Measurements from ENCODE around the gene PLVAP. TPM values are rescaled to one million over a fixed set of nuclear protein-coding genes. Genes with fewer than 3 reads are reported as not detected.

Gene PLVAP
- polyA plus RNA-seq (2013, experiment 1 of 2): 180 TPM
- 135 TPM for polyA plus RNA-seq (2013, experiment 2 of 2)

- H3K4me1 ChIP-seq (ENCODE audit: control insufficient read depth, insufficient read depth, low read length, poor library complexity, severe bottlenecking): peaks cover 26% of the 10 kb centered on the region
- no peaks in the 10 kb centered on the region for H3K9me3 ChIP-seq (ENCODE audit: control insufficient read depth, low read length)
- peak within 1 kb of the TSS; percentile 18 for H3K4me3 ChIP-seq (ENCODE audit: extremely low read depth, insufficient read depth, low read length, poor library complexity, severe bottlenecking)
- 88 to 93% methylated on average over 31 to 36 of the region's 39 CpGs for WGBS, 2 experiments (ENCODE audit: insufficient coverage in 2 of 2)
- H3K36me3 ChIP-seq (ENCODE audit: control insufficient read depth, insufficient read depth, low read length): no peaks in the 10 kb centered on the region
- H3K27ac ChIP-seq (ENCODE audit: low read depth, low read length, severe bottlenecking): no peak within 1 kb of the TSS
These were observed at the start of gene PLVAP for GRCh38 chr19:17376935-17377600. PLVAP (minus strand) TSS chr19:17377342; CDS start chr19:17377288, 54 bp downstream.

- H3K9me3 ChIP-seq (ENCODE audit: control insufficient read depth, low read length): no peaks in the 10 kb centered on the region
- peaks cover 17% of the 10 kb centered on the region for H3K36me3 ChIP-seq (ENCODE audit: control insufficient read depth, insufficient read depth, low read length)
- no peak overlapping the region for H3K27ac ChIP-seq (ENCODE audit: low read depth, low read length, severe bottlenecking)
- H3K4me1 ChIP-seq (ENCODE audit: control insufficient read depth, insufficient read depth, low read length, poor library complexity, severe bottlenecking): peaks cover 3% of the 10 kb centered on the region
- no peak overlapping the region for H3K4me3 ChIP-seq (ENCODE audit: extremely low read depth, insufficient read depth, low read length, poor library complexity, severe bottlenecking)
- 9 to 27% methylated on average over 13 to 19 of the region's 27 CpGs for WGBS, 2 experiments (ENCODE audit: insufficient coverage in 2 of 2)
These were observed 47.7 kb upstream of the PLVAP start for GRCh38 chr19:17424743-17425365.

- Histone ChIP-seq H3K9me3 (ENCODE audit: control insufficient read depth, low read length) (no peaks in the 10 kb centered on the region), H3K4me3 (ENCODE audit: extremely low read depth, insufficient read depth, low read length, poor library complexity, severe bottlenecking) (no peak overlapping the region)
- 95 to 97% methylated on average over 14 to 17 of the region's 20 CpGs for WGBS, 2 experiments (ENCODE audit: insufficient coverage in 2 of 2)
These were observed 46.5 kb upstream of the PLVAP start for GRCh38 chr19:17423429-17424208.

GRCh38 chr19:17421942-17422341 is 44.8 kb upstream of the PLVAP start:
- 94 to 100% methylated on average over 2 to 4 of the region's 4 CpGs for WGBS, 2 experiments (ENCODE audit: insufficient coverage in 2 of 2)
- H3K9me3 ChIP-seq (ENCODE audit: control insufficient read depth, low read length): no peaks in the 10 kb centered on the region
- peaks cover 3% of the 10 kb centered on the region for H3K4me1 ChIP-seq (ENCODE audit: control insufficient read depth, insufficient read depth, low read length, poor library complexity, severe bottlenecking)
- peaks cover 17% of the 10 kb centered on the region for H3K36me3 ChIP-seq (ENCODE audit: control insufficient read depth, insufficient read depth, low read length)
- no peak overlapping the region for H3K27ac ChIP-seq (ENCODE audit: low read depth, low read length, severe bottlenecking)
- no peak overlapping the region for H3K4me3 ChIP-seq (ENCODE audit: extremely low read depth, insufficient read depth, low read length, poor library complexity, severe bottlenecking)

More at GRCh38 chr19:17423429-17424208, 46.5 kb upstream of the PLVAP start:
- peaks cover 3% of the 10 kb centered on the region for H3K4me1 ChIP-seq (ENCODE audit: control insufficient read depth, insufficient read depth, low read length, poor library complexity, severe bottlenecking)
- no peak overlapping the region for H3K27ac ChIP-seq (ENCODE audit: low read depth, low read length, severe bottlenecking)
- H3K36me3 ChIP-seq (ENCODE audit: control insufficient read depth, insufficient read depth, low read length): peaks cover 17% of the 10 kb centered on the region

GRCh38 chr19:17420475-17420924 is 43.4 kb upstream of the PLVAP start:
- WGBS, 2 experiments (ENCODE audit: insufficient coverage in 2 of 2): 10 to 17% methylated on average over 14 to 21 of the region's 25 CpGs
- Histone ChIP-seq H3K4me3 (ENCODE audit: extremely low read depth, insufficient read depth, low read length, poor library complexity, severe bottlenecking) (peak overlapping the region; percentile 85), H3K4me1 (ENCODE audit: control insufficient read depth, insufficient read depth, low read length, poor library complexity, severe bottlenecking) (peaks cover 3% of the 10 kb centered on the region), H3K36me3 (ENCODE audit: control insufficient read depth, insufficient read depth, low read length) (peaks cover 17% of the 10 kb centered on the region), H3K9me3 (ENCODE audit: control insufficient read depth, low read length) (no peaks in the 10 kb centered on the region), H3K27ac (ENCODE audit: low read depth, low read length, severe bottlenecking) (no peak overlapping the region)

- Histone ChIP-seq H3K4me3 (ENCODE audit: extremely low read depth, insufficient read depth, low read length, poor library complexity, severe bottlenecking) (peak within 1 kb of the TSS; percentile 85), H3K36me3 (ENCODE audit: control insufficient read depth, insufficient read depth, low read length) (peaks cover 17% of the 10 kb centered on the region), H3K9me3 (ENCODE audit: control insufficient read depth, low read length) (no peaks in the 10 kb centered on the region), H3K4me1 (ENCODE audit: control insufficient read depth, insufficient read depth, low read length, poor library complexity, severe bottlenecking) (peaks cover 8% of the 10 kb centered on the region), H3K27ac (ENCODE audit: low read depth, low read length, severe bottlenecking) (peak within 1 kb of the TSS; percentile 94)
- 1% methylated on average over 46 to 57 of the region's 85 CpGs for WGBS, 2 experiments (ENCODE audit: insufficient coverage in 2 of 2)
These were observed 42.7 kb upstream of the PLVAP start, which contains the start of gene MVB12A for GRCh38 chr19:17419621-17420474. MVB12A (plus strand) TSS chr19:17420047; CDS start chr19:17420136, 89 bp downstream.

GRCh38 chr19:17419154-17419620 is 42.0 kb upstream of the PLVAP start:
- Histone ChIP-seq H3K9me3 (ENCODE audit: control insufficient read depth, low read length) (no peaks in the 10 kb centered on the region), H3K4me3 (ENCODE audit: extremely low read depth, insufficient read depth, low read length, poor library complexity, severe bottlenecking) (peak overlapping the region; percentile 85), H3K36me3 (ENCODE audit: control insufficient read depth, insufficient read depth, low read length) (peaks cover 17% of the 10 kb centered on the region), H3K27ac (ENCODE audit: low read depth, low read length, severe bottlenecking) (peak overlapping the region; percentile 94), H3K4me1 (ENCODE audit: control insufficient read depth, insufficient read depth, low read length, poor library complexity, severe bottlenecking) (peaks cover 6% of the 10 kb centered on the region)
- 58 to 73% methylated on average over 7 to 8 of the region's 8 CpGs for WGBS, 2 experiments (ENCODE audit: insufficient coverage in 2 of 2)

- Histone ChIP-seq H3K9me3 (ENCODE audit: control insufficient read depth, low read length) (no peaks in the 10 kb centered on the region), H3K36me3 (ENCODE audit: control insufficient read depth, insufficient read depth, low read length) (peaks cover 17% of the 10 kb centered on the region), H3K4me3 (ENCODE audit: extremely low read depth, insufficient read depth, low read length, poor library complexity, severe bottlenecking) (peak overlapping the region; percentile 85), H3K4me1 (ENCODE audit: control insufficient read depth, insufficient read depth, low read length, poor library complexity, severe bottlenecking) (peaks cover 6% of the 10 kb centered on the region), H3K27ac (ENCODE audit: low read depth, low read length, severe bottlenecking) (peak overlapping the region; percentile 94)
- WGBS, 2 experiments (ENCODE audit: insufficient coverage in 2 of 2): no CpG with 5 or more reads among the region's 3 CpGs
These were observed 41.6 kb upstream of the PLVAP start for GRCh38 chr19:17418710-17419109.

- H3K36me3 ChIP-seq (ENCODE audit: control insufficient read depth, insufficient read depth, low read length): no peaks in the 10 kb centered on the region
- 21 to 25% methylated on average over 4 of the region's 6 CpGs for WGBS, 2 experiments (ENCODE audit: insufficient coverage in 2 of 2)
- peak overlapping the region; percentile 81 for H3K27ac ChIP-seq (ENCODE audit: low read depth, low read length, severe bottlenecking)
- H3K4me1 ChIP-seq (ENCODE audit: control insufficient read depth, insufficient read depth, low read length, poor library complexity, severe bottlenecking): peaks cover 12% of the 10 kb centered on the region
- no peaks in the 10 kb centered on the region for H3K9me3 ChIP-seq (ENCODE audit: control insufficient read depth, low read length)
- no peak overlapping the region for H3K4me3 ChIP-seq (ENCODE audit: extremely low read depth, insufficient read depth, low read length, poor library complexity, severe bottlenecking)
These were observed 38.0 kb upstream of the PLVAP start for GRCh38 chr19:17415121-17415520.

GRCh38 chr19:17414097-17414496 is 37.0 kb upstream of the PLVAP start:
- 91 to 95% methylated on average over 8 of the region's 8 CpGs for WGBS, 2 experiments (ENCODE audit: insufficient coverage in 2 of 2)
- peaks cover 12% of the 10 kb centered on the region for H3K4me1 ChIP-seq (ENCODE audit: control insufficient read depth, insufficient read depth, low read length, poor library complexity, severe bottlenecking)
- H3K36me3 ChIP-seq (ENCODE audit: control insufficient read depth, insufficient read depth, low read length): no peaks in the 10 kb centered on the region
- H3K4me3 ChIP-seq (ENCODE audit: extremely low read depth, insufficient read depth, low read length, poor library complexity, severe bottlenecking): no peak overlapping the region
- peak overlapping the region; percentile 5 for H3K27ac ChIP-seq (ENCODE audit: low read depth, low read length, severe bottlenecking)
- no peaks in the 10 kb centered on the region for H3K9me3 ChIP-seq (ENCODE audit: control insufficient read depth, low read length)

Data from mesodermal cell (in vitro differentiated cells).